ENCODE data around the gene HP. TPM values are rescaled to one million over a fixed set of nuclear protein-coding genes. Genes with fewer than 3 reads are reported as not detected.
A peak's percentile ranks its signal among the peaks of the same experiment; 100 is the strongest.

HP gene
- total and polyA plus RNA-seq, 2 of the 13 experiments (the other 11 are each of a cell fraction or from before 2014, with no cell fraction given) = 387 to 524 TPM

GRCh38 chr16:72083778-72084404 is 29.6 kb downstream of the HP start:
- ChIA-PET POLR2A (interaction anchor here (0.8 to 2.0 kb wide), 9 partner anchors 8 to 189 kb away, joined by 3 to 45 read pairs (median 7); partner anchors contain the start of genes DHX38, HP, HPR and IST1), CTCF (ENCODE audit: low intra/inter-chr PET ratio, low total read pairs) (no interaction called here)
- Histone ChIP-seq H3K4me3 (replicated peaks in 1 of 3; ENCODE audit: insufficient read depth in 1 of 3, low read depth in 2 of 3, low read length in 3 of 3) (no peak overlapping the region), H3K4me1 (ENCODE audit: insufficient read depth, low read length) (peaks cover 37% of the 10 kb centered on the region), H3K36me3 (replicated peaks in 1 of 2; ENCODE audit: control insufficient read depth in 1 of 2, insufficient read depth in 2 of 2, low read length in 2 of 2) (peaks cover 9 to 39% of the 10 kb centered on the region in 2 experiments), H3K27ac (ENCODE audit: extremely low read length, insufficient read depth, low read length) (peak overlapping the region; percentile 52), H3K4me2 (ENCODE audit: low read depth, low read length) (peak overlapping the region; percentile 19), H2AFZ (ENCODE audit: low read length) (no peak overlapping the region), H3K9ac (ENCODE audit: insufficient read depth, low read depth, low read length) (no peak overlapping the region), H3K9me3 (ENCODE audit: low read length) (peaks cover 11% of the 10 kb centered on the region), H4K20me1 (ENCODE audit: insufficient read depth, low read length) (no peaks in the 10 kb centered on the region), H3K79me2 (ENCODE audit: insufficient read depth, low read length) (no peaks in the 10 kb centered on the region), H3K27me3 (ENCODE audit: control insufficient read depth in 1 of 2, insufficient read depth in 2 of 2, low read length in 2 of 2) (no peaks in the 10 kb centered on the region)
- intact Hi-C loops (cut with micrococcal nuclease; ENCODE audit: unreplicated experiment) (no loop called here), in situ Hi-C loops (cut with HindIII; ENCODE audit: extremely low pct_ligation_motif_present, low pct_unique_long_range_greater_than_20kb) (no loop called here)
- FAIRE-seq (peak; percentile 86), DNase-seq (ENCODE audit: low spot score) (peak; percentile 75), ATAC-seq (peak; percentile 81)
- WGBS (ENCODE audit: low lambda C conversion rate) = 13% methylated on average over 3 of the region's 3 CpGs
- BruUV-seq (replicated peaks) = no TSS peak
- no peak for TF ChIP-seq ZNF543 (CRISPR knock-in tag; IDR thresholded peaks at IDR 0.05)
- TF ChIP-seq ATRX (CRISPR knock-in tag; IDR thresholded peaks at IDR 0.05; ENCODE audit: borderline replicate concordance) = no peak
- TF ChIP-seq ZNF234 (CRISPR knock-in tag; conservative IDR thresholded peaks at IDR 0.05) = no peak
- no peak for TF ChIP-seq ZSCAN21 (CRISPR knock-in tag; IDR thresholded peaks at IDR 0.05; ENCODE audit: borderline replicate concordance)
- TF ChIP-seq KMT2A (CRISPR knock-in tag; IDR thresholded peaks at IDR 0.05) = no peak
- no peak for TF ChIP-seq ZNF564 (CRISPR knock-in tag; IDR thresholded peaks at IDR 0.05)
- no peak for TF ChIP-seq HDAC1 (CRISPR knock-in tag; IDR thresholded peaks at IDR 0.05)
- no peak for TF ChIP-seq SRSF1 (optimal IDR thresholded peaks at IDR 0.05; ENCODE audit: low read depth, low read length)
- TF ChIP-seq ATF3 (CRISPR knock-in tag; IDR thresholded peaks at IDR 0.05) = no peak; the same call in 1 of the 2 replicates
- TF ChIP-seq ZNF441 (CRISPR knock-in tag; IDR thresholded peaks at IDR 0.05; ENCODE audit: borderline replicate concordance) = no peak
- TF ChIP-seq ZNF672 (CRISPR knock-in tag; IDR thresholded peaks at IDR 0.05) = no peak
- TF ChIP-seq, protein P1, sequence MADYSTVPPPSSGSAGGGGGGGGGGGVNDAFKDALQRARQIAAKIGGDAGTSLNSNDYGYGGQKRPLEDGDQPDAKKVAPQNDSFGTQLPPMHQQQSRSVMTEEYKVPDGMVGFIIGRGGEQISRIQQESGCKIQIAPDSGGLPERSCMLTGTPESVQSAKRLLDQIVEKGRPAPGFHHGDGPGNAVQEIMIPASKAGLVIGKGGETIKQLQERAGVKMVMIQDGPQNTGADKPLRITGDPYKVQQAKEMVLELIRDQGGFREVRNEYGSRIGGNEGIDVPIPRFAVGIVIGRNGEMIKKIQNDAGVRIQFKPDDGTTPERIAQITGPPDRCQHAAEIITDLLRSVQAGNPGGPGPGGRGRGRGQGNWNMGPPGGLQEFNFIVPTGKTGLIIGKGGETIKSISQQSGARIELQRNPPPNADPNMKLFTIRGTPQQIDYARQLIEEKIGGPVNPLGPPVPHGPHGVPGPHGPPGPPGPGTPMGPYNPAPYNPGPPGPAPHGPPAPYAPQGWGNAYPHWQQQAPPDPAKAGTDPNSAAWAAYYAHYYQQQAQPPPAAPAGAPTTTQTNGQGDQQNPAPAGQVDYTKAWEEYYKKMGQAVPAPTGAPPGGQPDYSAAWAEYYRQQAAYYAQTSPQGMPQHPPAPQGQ (CRISPR knock-in tag; IDR thresholded peaks at IDR 0.05; ENCODE audit: borderline replicate concordance) = no peak
- TF ChIP-seq NCOA5 (CRISPR knock-in tag; IDR thresholded peaks at IDR 0.05) = no peak
- TF ChIP-seq ZBTB7A (CRISPR knock-in tag; IDR thresholded peaks at IDR 0.05) = no peak
- no peak for TF ChIP-seq ZNF510 (CRISPR knock-in tag; IDR thresholded peaks at IDR 0.05; ENCODE audit: low read depth)
- TF ChIP-seq KLF15 (CRISPR knock-in tag; IDR thresholded peaks at IDR 0.05; ENCODE audit: borderline replicate concordance) = no peak
- TF ChIP-seq NRL (CRISPR knock-in tag; IDR thresholded peaks at IDR 0.05; ENCODE audit: borderline replicate concordance) = no peak
- TF ChIP-seq FOXC1 (CRISPR knock-in tag; IDR thresholded peaks at IDR 0.05; ENCODE audit: borderline replicate concordance) = no peak
- TF ChIP-seq, protein P2, sequence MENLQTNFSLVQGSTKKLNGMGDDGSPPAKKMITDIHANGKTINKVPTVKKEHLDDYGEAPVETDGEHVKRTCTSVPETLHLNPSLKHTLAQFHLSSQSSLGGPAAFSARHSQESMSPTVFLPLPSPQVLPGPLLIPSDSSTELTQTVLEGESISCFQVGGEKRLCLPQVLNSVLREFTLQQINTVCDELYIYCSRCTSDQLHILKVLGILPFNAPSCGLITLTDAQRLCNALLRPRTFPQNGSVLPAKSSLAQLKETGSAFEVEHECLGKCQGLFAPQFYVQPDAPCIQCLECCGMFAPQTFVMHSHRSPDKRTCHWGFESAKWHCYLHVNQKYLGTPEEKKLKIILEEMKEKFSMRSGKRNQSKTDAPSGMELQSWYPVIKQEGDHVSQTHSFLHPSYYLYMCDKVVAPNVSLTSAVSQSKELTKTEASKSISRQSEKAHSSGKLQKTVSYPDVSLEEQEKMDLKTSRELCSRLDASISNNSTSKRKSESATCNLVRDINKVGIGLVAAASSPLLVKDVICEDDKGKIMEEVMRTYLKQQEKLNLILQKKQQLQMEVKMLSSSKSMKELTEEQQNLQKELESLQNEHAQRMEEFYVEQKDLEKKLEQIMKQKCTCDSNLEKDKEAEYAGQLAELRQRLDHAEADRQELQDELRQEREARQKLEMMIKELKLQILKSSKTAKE (CRISPR knock-in tag; IDR thresholded peaks at IDR 0.05; ENCODE audit: borderline replicate concordance) = no peak

Measured in HepG2 (cell line).